ENCODE data around the gene SSBP2.

SSBP2 gene

GRCh38 chr5:81759632-81760005 is 8.7 kb upstream of the SSBP2 start:
- Mint-ChIP-seq H3K27me3 (ENCODE audit: low read depth) (peaks cover 13% of the 10 kb centered on the region), H3K4me3 (no peak overlapping the region), H3K9me3 (no peaks in the 10 kb centered on the region), H3K4me1 (ENCODE audit: low read depth) (peaks cover 9% of the 10 kb centered on the region), H3K27ac (no peak overlapping the region), H3K36me3 (ENCODE audit: low read depth) (no peaks in the 10 kb centered on the region)

- Mint-ChIP-seq H3K27me3 (ENCODE audit: low read depth) (peaks cover 23% of the 10 kb centered on the region), H3K4me3 (no peak overlapping the region), H3K4me1 (ENCODE audit: low read depth) (peaks cover 10% of the 10 kb centered on the region), H3K36me3 (ENCODE audit: low read depth) (peaks cover 5% of the 10 kb centered on the region), H3K9me3 (no peaks in the 10 kb centered on the region), H3K27ac (no peak overlapping the region)
Observed at GRCh38 chr5:81757404-81757803, 6.5 kb upstream of the SSBP2 start.

GRCh38 chr5:81756016-81756415 is 5.1 kb upstream of the SSBP2 start:
- H3K9me3 Mint-ChIP-seq: no peaks in the 10 kb centered on the region
- H3K4me1 Mint-ChIP-seq (ENCODE audit: low read depth): peaks cover 15% of the 10 kb centered on the region
- no peak overlapping the region for H3K4me3 Mint-ChIP-seq
- H3K36me3 Mint-ChIP-seq (ENCODE audit: low read depth): peaks cover 8% of the 10 kb centered on the region
- H3K27ac Mint-ChIP-seq: no peak overlapping the region
- H3K27me3 Mint-ChIP-seq (ENCODE audit: low read depth): peaks cover 28% of the 10 kb centered on the region

- Mint-ChIP-seq H3K27ac (no peak overlapping the region), H3K9me3 (no peaks in the 10 kb centered on the region), H3K4me3 (no peak overlapping the region), H3K27me3 (ENCODE audit: low read depth) (peaks cover 24% of the 10 kb centered on the region), H3K36me3 (ENCODE audit: low read depth) (peaks cover 8% of the 10 kb centered on the region), H3K4me1 (ENCODE audit: low read depth) (peaks cover 15% of the 10 kb centered on the region)
Observed at GRCh38 chr5:81755320-81755719, 4.4 kb upstream of the SSBP2 start.

GRCh38 chr5:81754621-81755020 is 3.7 kb upstream of the SSBP2 start:
- no peaks in the 10 kb centered on the region for H3K9me3 Mint-ChIP-seq
- H3K4me3 Mint-ChIP-seq: no peak overlapping the region
- H3K36me3 Mint-ChIP-seq (ENCODE audit: low read depth): peaks cover 8% of the 10 kb centered on the region
- H3K27me3 Mint-ChIP-seq (ENCODE audit: low read depth): peaks cover 24% of the 10 kb centered on the region
- no peak overlapping the region for H3K27ac Mint-ChIP-seq
- peaks cover 14% of the 10 kb centered on the region for H3K4me1 Mint-ChIP-seq (ENCODE audit: low read depth)

GRCh38 chr5:81753429-81753828 is 2.5 kb upstream of the SSBP2 start:
- Mint-ChIP-seq H3K27ac (no peak overlapping the region), H3K4me1 (ENCODE audit: low read depth) (peaks cover 18% of the 10 kb centered on the region), H3K36me3 (ENCODE audit: low read depth) (peaks cover 8% of the 10 kb centered on the region), H3K27me3 (ENCODE audit: low read depth) (peaks cover 32% of the 10 kb centered on the region), H3K9me3 (no peaks in the 10 kb centered on the region), H3K4me3 (peak overlapping the region; percentile 8)

- Mint-ChIP-seq H3K9me3 (no peaks in the 10 kb centered on the region), H3K4me1 (ENCODE audit: low read depth) (peaks cover 19% of the 10 kb centered on the region), H3K27me3 (ENCODE audit: low read depth) (peaks cover 40% of the 10 kb centered on the region), H3K4me3 (no peak overlapping the region), H3K36me3 (ENCODE audit: low read depth) (peaks cover 10% of the 10 kb centered on the region), H3K27ac (no peak overlapping the region)
Observed at GRCh38 chr5:81752644-81752963, 1.7 kb upstream of the SSBP2 start.

- peak overlapping the region; percentile 23 for H3K4me3 Mint-ChIP-seq
- peak overlapping the region; percentile 73 for H3K27ac Mint-ChIP-seq
- H3K4me1 Mint-ChIP-seq (ENCODE audit: low read depth): peaks cover 20% of the 10 kb centered on the region
- H3K36me3 Mint-ChIP-seq (ENCODE audit: low read depth): peaks cover 10% of the 10 kb centered on the region
- no peaks in the 10 kb centered on the region for H3K9me3 Mint-ChIP-seq
- peaks cover 42% of the 10 kb centered on the region for H3K27me3 Mint-ChIP-seq (ENCODE audit: low read depth)
Observed at GRCh38 chr5:81751836-81752643, 1.1 kb upstream of the SSBP2 start.

- peak overlapping the region; percentile 87 for H3K27ac Mint-ChIP-seq
- no peaks in the 10 kb centered on the region for H3K9me3 Mint-ChIP-seq
- H3K4me1 Mint-ChIP-seq (ENCODE audit: low read depth): peaks cover 22% of the 10 kb centered on the region
- peak overlapping the region; percentile 88 for H3K4me3 Mint-ChIP-seq
- H3K36me3 Mint-ChIP-seq (ENCODE audit: low read depth): peaks cover 10% of the 10 kb centered on the region
- peaks cover 47% of the 10 kb centered on the region for H3K27me3 Mint-ChIP-seq (ENCODE audit: low read depth)
Observed at GRCh38 chr5:81750308-81751008, 439 bp downstream of the SSBP2 start.

- H3K27ac Mint-ChIP-seq: peak overlapping the region; percentile 91
Observed at GRCh38 chr5:81749561-81750307, 1.2 kb downstream of the SSBP2 start.

GRCh38 chr5:81749192-81749560 is 1.7 kb downstream of the SSBP2 start:
- Mint-ChIP-seq H3K9me3 (no peaks in the 10 kb centered on the region), H3K4me3 (peak overlapping the region; percentile 90), H3K27me3 (ENCODE audit: low read depth) (peaks cover 41% of the 10 kb centered on the region), H3K27ac (no peak overlapping the region), H3K4me1 (ENCODE audit: low read depth) (peaks cover 22% of the 10 kb centered on the region), H3K36me3 (ENCODE audit: low read depth) (peaks cover 10% of the 10 kb centered on the region)

More at GRCh38 chr5:81749561-81750307, 1.2 kb downstream of the SSBP2 start:
- Mint-ChIP-seq H3K4me3 (peak overlapping the region; percentile 90), H3K4me1 (ENCODE audit: low read depth) (peaks cover 22% of the 10 kb centered on the region), H3K27me3 (ENCODE audit: low read depth) (peaks cover 46% of the 10 kb centered on the region), H3K36me3 (ENCODE audit: low read depth) (peaks cover 10% of the 10 kb centered on the region), H3K9me3 (no peaks in the 10 kb centered on the region)

- Mint-ChIP-seq H3K9me3 (no peaks in the 10 kb centered on the region), H3K4me3 (peak overlapping the region; percentile 90), H3K27ac (no peak overlapping the region), H3K27me3 (ENCODE audit: low read depth) (peaks cover 39% of the 10 kb centered on the region), H3K4me1 (ENCODE audit: low read depth) (peaks cover 22% of the 10 kb centered on the region), H3K36me3 (ENCODE audit: low read depth) (peaks cover 10% of the 10 kb centered on the region)
Observed at GRCh38 chr5:81748556-81748955, 2.3 kb downstream of the SSBP2 start.

GRCh38 chr5:81747030-81747429 is 3.9 kb downstream of the SSBP2 start:
- Mint-ChIP-seq H3K27ac (no peak overlapping the region), H3K36me3 (ENCODE audit: low read depth) (peaks cover 2% of the 10 kb centered on the region), H3K4me1 (ENCODE audit: low read depth) (peaks cover 17% of the 10 kb centered on the region), H3K27me3 (ENCODE audit: low read depth) (peaks cover 27% of the 10 kb centered on the region), H3K9me3 (no peaks in the 10 kb centered on the region), H3K4me3 (no peak overlapping the region)

GRCh38 chr5:81740758-81741157 is 10.1 kb downstream of the SSBP2 start:
- Mint-ChIP-seq H3K4me3 (no peak overlapping the region), H3K27ac (no peak overlapping the region), H3K4me1 (ENCODE audit: low read depth) (peaks cover 3% of the 10 kb centered on the region), H3K9me3 (no peaks in the 10 kb centered on the region), H3K27me3 (ENCODE audit: low read depth) (peaks cover under 1% of the 10 kb centered on the region), H3K36me3 (ENCODE audit: low read depth) (peaks cover 3% of the 10 kb centered on the region)

- Mint-ChIP-seq H3K27me3 (ENCODE audit: low read depth) (no peaks in the 10 kb centered on the region), H3K27ac (no peak overlapping the region), H3K9me3 (no peaks in the 10 kb centered on the region), H3K4me3 (no peak overlapping the region), H3K36me3 (ENCODE audit: low read depth) (peaks cover 3% of the 10 kb centered on the region), H3K4me1 (ENCODE audit: low read depth) (peaks cover 3% of the 10 kb centered on the region)
Observed at GRCh38 chr5:81739291-81739690, 11.6 kb downstream of the SSBP2 start.
